ENCODE results near the gene IGSF6.
"Not testable (repeated sequence)": the region's sequence is repeated elsewhere in the genome, so short reads cannot be mapped to it uniquely, and the experiment has no call there.

DNA sequence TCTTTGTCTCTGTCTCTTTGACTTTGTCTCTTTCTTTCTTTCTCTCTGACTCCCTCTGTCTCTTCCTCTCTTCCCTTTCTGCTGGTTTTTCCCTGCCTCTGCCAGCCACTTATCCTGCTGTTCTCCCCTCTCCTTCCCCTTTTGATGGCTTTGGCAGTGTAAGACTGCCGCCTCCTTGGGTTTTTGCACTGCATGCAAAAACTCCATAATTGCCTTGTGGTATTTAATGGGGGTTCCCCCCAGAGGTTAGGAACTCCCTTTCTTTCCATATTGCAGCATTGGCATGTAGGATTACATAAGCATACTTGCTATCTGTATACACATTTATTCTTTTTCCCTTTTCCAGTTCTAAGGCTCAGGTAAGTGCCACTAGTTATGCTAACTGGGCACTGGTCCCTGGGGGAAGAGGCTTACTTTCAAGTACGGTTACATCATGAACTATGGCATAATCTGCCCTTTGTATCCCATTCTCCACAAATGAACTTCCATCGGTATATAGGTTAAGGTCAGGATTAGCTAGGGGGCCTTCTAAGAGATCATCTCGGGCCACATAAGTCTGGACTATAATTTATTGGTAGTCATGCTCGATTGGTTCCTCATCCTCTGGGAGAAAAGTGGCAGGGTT lies 20.3 kb downstream of the IGSF6 start:
- not testable (repeated sequence) for TF ChIP-seq NR3C1 (IDR thresholded peaks at IDR 0.05); HDAC2 (IDR thresholded peaks at IDR 0.05); EP300 (IDR thresholded peaks at IDR 0.05); CHD2 (IDR thresholded peaks at IDR 0.05; ENCODE audit: low read length, partially characterized antibody); SREBF2 (IDR thresholded peaks at IDR 0.05); ZFP36 (IDR thresholded peaks at IDR 0.05; ENCODE audit: borderline replicate concordance, partially characterized antibody); RCOR1 (IDR thresholded peaks at IDR 0.05; ENCODE audit: low read depth, low read length); CEBPB (IDR thresholded peaks at IDR 0.05); EHMT2 (IDR thresholded peaks at IDR 0.05; ENCODE audit: low read depth); POLR2A (IDR thresholded peaks at IDR 0.05; ENCODE audit: low read length); GATA3 (IDR thresholded peaks at IDR 0.05; ENCODE audit: borderline replicate concordance)
- TF ChIP-seq, protein P1, sequence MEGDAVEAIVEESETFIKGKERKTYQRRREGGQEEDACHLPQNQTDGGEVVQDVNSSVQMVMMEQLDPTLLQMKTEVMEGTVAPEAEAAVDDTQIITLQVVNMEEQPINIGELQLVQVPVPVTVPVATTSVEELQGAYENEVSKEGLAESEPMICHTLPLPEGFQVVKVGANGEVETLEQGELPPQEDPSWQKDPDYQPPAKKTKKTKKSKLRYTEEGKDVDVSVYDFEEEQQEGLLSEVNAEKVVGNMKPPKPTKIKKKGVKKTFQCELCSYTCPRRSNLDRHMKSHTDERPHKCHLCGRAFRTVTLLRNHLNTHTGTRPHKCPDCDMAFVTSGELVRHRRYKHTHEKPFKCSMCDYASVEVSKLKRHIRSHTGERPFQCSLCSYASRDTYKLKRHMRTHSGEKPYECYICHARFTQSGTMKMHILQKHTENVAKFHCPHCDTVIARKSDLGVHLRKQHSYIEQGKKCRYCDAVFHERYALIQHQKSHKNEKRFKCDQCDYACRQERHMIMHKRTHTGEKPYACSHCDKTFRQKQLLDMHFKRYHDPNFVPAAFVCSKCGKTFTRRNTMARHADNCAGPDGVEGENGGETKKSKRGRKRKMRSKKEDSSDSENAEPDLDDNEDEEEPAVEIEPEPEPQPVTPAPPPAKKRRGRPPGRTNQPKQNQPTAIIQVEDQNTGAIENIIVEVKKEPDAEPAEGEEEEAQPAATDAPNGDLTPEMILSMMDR (IDR thresholded peaks at IDR 0.05) = not testable (repeated sequence)
- TF ChIP-seq, protein P2, sequence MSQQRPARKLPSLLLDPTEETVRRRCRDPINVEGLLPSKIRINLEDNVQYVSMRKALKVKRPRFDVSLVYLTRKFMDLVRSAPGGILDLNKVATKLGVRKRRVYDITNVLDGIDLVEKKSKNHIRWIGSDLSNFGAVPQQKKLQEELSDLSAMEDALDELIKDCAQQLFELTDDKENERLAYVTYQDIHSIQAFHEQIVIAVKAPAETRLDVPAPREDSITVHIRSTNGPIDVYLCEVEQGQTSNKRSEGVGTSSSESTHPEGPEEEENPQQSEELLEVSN (IDR thresholded peaks at IDR 0.05; ENCODE audit: borderline replicate concordance, low read depth) = not testable (repeated sequence)
- TF ChIP-seq, protein P3, sequence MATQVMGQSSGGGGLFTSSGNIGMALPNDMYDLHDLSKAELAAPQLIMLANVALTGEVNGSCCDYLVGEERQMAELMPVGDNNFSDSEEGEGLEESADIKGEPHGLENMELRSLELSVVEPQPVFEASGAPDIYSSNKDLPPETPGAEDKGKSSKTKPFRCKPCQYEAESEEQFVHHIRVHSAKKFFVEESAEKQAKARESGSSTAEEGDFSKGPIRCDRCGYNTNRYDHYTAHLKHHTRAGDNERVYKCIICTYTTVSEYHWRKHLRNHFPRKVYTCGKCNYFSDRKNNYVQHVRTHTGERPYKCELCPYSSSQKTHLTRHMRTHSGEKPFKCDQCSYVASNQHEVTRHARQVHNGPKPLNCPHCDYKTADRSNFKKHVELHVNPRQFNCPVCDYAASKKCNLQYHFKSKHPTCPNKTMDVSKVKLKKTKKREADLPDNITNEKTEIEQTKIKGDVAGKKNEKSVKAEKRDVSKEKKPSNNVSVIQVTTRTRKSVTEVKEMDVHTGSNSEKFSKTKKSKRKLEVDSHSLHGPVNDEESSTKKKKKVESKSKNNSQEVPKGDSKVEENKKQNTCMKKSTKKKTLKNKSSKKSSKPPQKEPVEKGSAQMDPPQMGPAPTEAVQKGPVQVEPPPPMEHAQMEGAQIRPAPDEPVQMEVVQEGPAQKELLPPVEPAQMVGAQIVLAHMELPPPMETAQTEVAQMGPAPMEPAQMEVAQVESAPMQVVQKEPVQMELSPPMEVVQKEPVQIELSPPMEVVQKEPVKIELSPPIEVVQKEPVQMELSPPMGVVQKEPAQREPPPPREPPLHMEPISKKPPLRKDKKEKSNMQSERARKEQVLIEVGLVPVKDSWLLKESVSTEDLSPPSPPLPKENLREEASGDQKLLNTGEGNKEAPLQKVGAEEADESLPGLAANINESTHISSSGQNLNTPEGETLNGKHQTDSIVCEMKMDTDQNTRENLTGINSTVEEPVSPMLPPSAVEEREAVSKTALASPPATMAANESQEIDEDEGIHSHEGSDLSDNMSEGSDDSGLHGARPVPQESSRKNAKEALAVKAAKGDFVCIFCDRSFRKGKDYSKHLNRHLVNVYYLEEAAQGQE (IDR thresholded peaks at IDR 0.05) = not testable (repeated sequence)
